Liver (tissue), 3 donors: ENCODE results near the gene MBOAT1.

Source experiments
- EGR1 ChIP-seq, 2 donors: IDR thresholded peaks; 2 replicates each; pipeline ENCODE4 v1.6.1; 2016 to 2018; ENCODE audit warnings: antibody characterized with exemption in 2 of 2, low read depth in 2 of 2
- NR2F2 ChIP-seq: IDR thresholded peaks from 2 replicates; pipeline ENCODE4 v1.6.1; 2016; ENCODE audit warnings: antibody characterized with exemption
- RAD21 ChIP-seq, 2 donors: IDR thresholded peaks; 2 replicates each; pipeline ENCODE4 v1.6.1; 2016; ENCODE audit warnings: antibody characterized with exemption in 2 of 2, mild to moderate bottlenecking in 2 of 2
- TF ChIP-seq, protein P1 (sequence below): fragments of 150-350 bp; IDR thresholded peaks from 2 replicates; pipeline ENCODE4 v1.5.1; 2017; ENCODE audit warnings: improper control_type of control experiment, low read depth, low read length; ENCODE audit not compliant: missing input control
- TF ChIP-seq, protein P2 (sequence below): IDR thresholded peaks from 2 replicates; pipeline ENCODE4 v1.6.1; 2016; ENCODE audit warnings: antibody characterized with exemption
- donor health status: healthy.
- donor health status: healthy.

DNA sequence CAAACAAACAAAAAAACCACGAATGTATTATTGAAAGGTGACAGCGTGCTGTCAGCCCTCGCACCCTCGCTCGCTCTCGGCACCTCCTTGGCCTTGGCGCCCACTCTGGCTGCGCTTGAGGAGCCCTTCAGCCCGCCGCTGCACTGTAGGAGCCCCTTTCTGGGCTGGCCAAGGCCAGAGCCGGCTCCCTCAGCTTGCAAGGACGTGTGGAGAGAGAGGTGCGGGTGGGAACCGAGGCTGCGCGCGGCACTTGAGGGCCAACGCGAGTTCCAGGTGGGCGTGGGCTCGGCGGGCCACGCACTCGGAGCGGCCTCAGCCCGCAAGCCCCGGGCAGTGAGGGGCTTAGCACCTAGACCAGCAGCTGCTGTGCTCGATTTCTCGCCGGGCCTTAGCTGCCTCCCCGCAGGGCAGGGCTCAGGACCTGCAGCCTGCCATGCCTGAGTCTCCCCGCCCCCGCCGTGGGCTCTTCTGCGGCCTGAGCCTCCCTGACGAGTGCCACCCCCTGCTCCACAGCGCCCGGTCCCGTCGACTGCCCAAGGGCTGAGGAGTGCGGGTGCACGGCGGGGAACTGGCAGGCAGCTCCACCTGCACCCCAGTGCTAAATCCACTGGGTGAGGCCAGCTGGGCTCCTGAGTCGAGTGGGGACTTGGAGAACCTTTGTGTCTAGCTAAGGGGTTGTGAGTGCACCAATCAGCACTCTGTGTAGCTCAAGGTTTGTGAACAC, 20.9 kb upstream of the MBOAT1 start:
- TF ChIP-seq, protein P1, sequence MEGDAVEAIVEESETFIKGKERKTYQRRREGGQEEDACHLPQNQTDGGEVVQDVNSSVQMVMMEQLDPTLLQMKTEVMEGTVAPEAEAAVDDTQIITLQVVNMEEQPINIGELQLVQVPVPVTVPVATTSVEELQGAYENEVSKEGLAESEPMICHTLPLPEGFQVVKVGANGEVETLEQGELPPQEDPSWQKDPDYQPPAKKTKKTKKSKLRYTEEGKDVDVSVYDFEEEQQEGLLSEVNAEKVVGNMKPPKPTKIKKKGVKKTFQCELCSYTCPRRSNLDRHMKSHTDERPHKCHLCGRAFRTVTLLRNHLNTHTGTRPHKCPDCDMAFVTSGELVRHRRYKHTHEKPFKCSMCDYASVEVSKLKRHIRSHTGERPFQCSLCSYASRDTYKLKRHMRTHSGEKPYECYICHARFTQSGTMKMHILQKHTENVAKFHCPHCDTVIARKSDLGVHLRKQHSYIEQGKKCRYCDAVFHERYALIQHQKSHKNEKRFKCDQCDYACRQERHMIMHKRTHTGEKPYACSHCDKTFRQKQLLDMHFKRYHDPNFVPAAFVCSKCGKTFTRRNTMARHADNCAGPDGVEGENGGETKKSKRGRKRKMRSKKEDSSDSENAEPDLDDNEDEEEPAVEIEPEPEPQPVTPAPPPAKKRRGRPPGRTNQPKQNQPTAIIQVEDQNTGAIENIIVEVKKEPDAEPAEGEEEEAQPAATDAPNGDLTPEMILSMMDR, result no peak
- no peak for TF ChIP-seq RAD21 (IDR thresholded peaks at IDR 0.05)
- TF ChIP-seq NR2F2, result no peak
- TF ChIP-seq, protein P2, sequence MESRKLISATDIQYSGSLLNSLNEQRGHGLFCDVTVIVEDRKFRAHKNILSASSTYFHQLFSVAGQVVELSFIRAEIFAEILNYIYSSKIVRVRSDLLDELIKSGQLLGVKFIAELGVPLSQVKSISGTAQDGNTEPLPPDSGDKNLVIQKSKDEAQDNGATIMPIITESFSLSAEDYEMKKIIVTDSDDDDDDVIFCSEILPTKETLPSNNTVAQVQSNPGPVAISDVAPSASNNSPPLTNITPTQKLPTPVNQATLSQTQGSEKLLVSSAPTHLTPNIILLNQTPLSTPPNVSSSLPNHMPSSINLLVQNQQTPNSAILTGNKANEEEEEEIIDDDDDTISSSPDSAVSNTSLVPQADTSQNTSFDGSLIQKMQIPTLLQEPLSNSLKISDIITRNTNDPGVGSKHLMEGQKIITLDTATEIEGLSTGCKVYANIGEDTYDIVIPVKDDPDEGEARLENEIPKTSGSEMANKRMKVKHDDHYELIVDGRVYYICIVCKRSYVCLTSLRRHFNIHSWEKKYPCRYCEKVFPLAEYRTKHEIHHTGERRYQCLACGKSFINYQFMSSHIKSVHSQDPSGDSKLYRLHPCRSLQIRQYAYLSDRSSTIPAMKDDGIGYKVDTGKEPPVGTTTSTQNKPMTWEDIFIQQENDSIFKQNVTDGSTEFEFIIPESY, result no peak
- no peak for TF ChIP-seq EGR1 (IDR thresholded peaks at IDR 0.05; ENCODE audit: low read depth in 2 of 2)
